Endothelial cell of umbilical vein (primary cell): Measurements from ENCODE around the gene CBX4. TPM values are rescaled to one million over a fixed set of nuclear protein-coding genes. Genes with fewer than 3 reads are reported as not detected.

Source experiments
- BruUV-seq: library from RNA; stranded (reverse); fragments of 400-500 nt; replicated peaks from 2 replicates; lab custom pipeline; 2021; lab: Mats Ljungman, UMichigan
- CTCF ChIA-PET: fragments of 300-600, 350-600 bp; sonication (Branson Sonifier 250); formaldehyde crosslinking; loops from one replicate; lab custom pipeline; 2021; ENCODE audit warnings: antibody characterized with exemption, inconsistent platforms; lab: Charles Lee
- POLR2A ChIA-PET: fragments of 300-600, 350-600 bp; sonication (Branson Sonifier 250); formaldehyde crosslinking; loops from one replicate; lab custom pipeline; 2021; ENCODE audit warnings: antibody characterized with exemption, inconsistent platforms; lab: Charles Lee
- DNase-seq: peaks from one replicate; pipeline ENCODE4 v3.0.0-alpha.2; 2011; ENCODE audit warnings: low read depth, low spot score
- FAIRE-seq: peaks from 2 replicates; lab custom pipeline; 2011; peaks lifted over from hg19 to GRCh38; lab: Jason Lieb, UNC
- H2AFZ ChIP-seq: 2 replicates; pipeline ENCODE4 v1.6.0; 2012; ENCODE audit warnings: low read depth, low read length, control low read depth, inconsistent platforms
- H3K27ac ChIP-seq: 2 replicates; pipeline ENCODE4 v1.5.1; 2011; ENCODE audit warnings: low read depth, mild to moderate bottlenecking, control low read depth, low read length, moderate library complexity; ENCODE audit not compliant: insufficient read depth
- H3K27me3 ChIP-seq, 2 experiments: 2 replicates each; pipeline versions ENCODE4 v1.6.0 to v1.6.1; 2011; ENCODE audit warnings: low read length in 2 of 2, mixed read lengths in 1 of 2; ENCODE audit not compliant: control insufficient read depth in 2 of 2, insufficient read depth in 2 of 2
- H3K36me3 ChIP-seq, 2 experiments: 2 replicates in 1 of 2; 3 replicates in 1 of 2; pipeline ENCODE4 v1.5.1; 2011; ENCODE audit warnings: low read length in 2 of 2, mild to moderate bottlenecking in 1 of 2, moderate library complexity in 1 of 2; ENCODE audit not compliant: control insufficient read depth in 2 of 2, insufficient read depth in 2 of 2; ENCODE audit errors: extremely low read depth in 1 of 2
- H3K4me1 ChIP-seq: 3 replicates; pipeline ENCODE4 v1.5.1; 2011; ENCODE audit warnings: mild to moderate bottlenecking, low read length; ENCODE audit not compliant: control insufficient read depth, insufficient read depth; ENCODE audit errors: extremely low read depth
- H3K4me2 ChIP-seq: 2 replicates; pipeline ENCODE4 v1.6.1; 2011; ENCODE audit warnings: low read length, control low read depth, mixed read lengths; ENCODE audit not compliant: insufficient read depth
- H3K4me3 ChIP-seq, 3 experiments: fragments of 200-600 bp in 1 of 3; sonication (generic), shearing (Covaris generic) in 1 of 3; replicated peaks in 1 of 3; 2 replicates each; pipeline ENCODE4 v1.5.1; 2011 to 2016; ENCODE audit warnings: control low read depth in 3 of 3, low read length in 3 of 3, mild to moderate bottlenecking in 2 of 3, inconsistent platforms in 1 of 3, low read depth in 1 of 3, moderate library complexity in 1 of 3; ENCODE audit not compliant: insufficient read depth in 1 of 3
- H3K79me2 ChIP-seq: 2 replicates; pipeline ENCODE4 v1.6.0; 2012; ENCODE audit warnings: low read length, inconsistent platforms; ENCODE audit not compliant: control insufficient read depth, insufficient read depth
- H3K9ac ChIP-seq: replicated peaks from 2 replicates; pipeline ENCODE3; 2011; ENCODE audit warnings: low read length, control low read depth; ENCODE audit not compliant: insufficient read depth; ENCODE audit errors: extremely low read depth
- H3K9me1 ChIP-seq: replicated peaks from 3 replicates; pipeline ENCODE4 v1.6.0; 2011; ENCODE audit warnings: mild to moderate bottlenecking, low read length; ENCODE audit not compliant: control insufficient read depth, insufficient read depth; ENCODE audit errors: extremely low read depth
- H3K9me3 ChIP-seq: replicated peaks from 2 replicates; pipeline ENCODE4 v1.5.1; 2012; ENCODE audit warnings: low read length, inconsistent platforms; ENCODE audit not compliant: control insufficient read depth, insufficient read depth
- H4K20me1 ChIP-seq: replicated peaks from 2 replicates; pipeline ENCODE3; 2011; ENCODE audit warnings: mild to moderate bottlenecking, low read length; ENCODE audit not compliant: control insufficient read depth, insufficient read depth; ENCODE audit errors: extremely low read depth
- CTCF ChIP-seq, 2 donors: IDR thresholded peaks; 1 replicate in 1 of 2; 2 replicates in 1 of 2; pipeline ENCODE4 v1.5.1; 2011; ENCODE audit warnings: low read length in 2 of 2, mild to moderate bottlenecking in 2 of 2, moderate library complexity in 2 of 2, control low read depth in 1 of 2, inconsistent platforms in 1 of 2, low read depth in 1 of 2; ENCODE audit not compliant: insufficient read depth in 1 of 2; ENCODE audit errors: extremely low read depth in 1 of 2
- EZH2 ChIP-seq: IDR thresholded peaks from 2 replicates; pipeline ENCODE4 v1.6.1; 2012; ENCODE audit warnings: borderline replicate concordance, low read depth, mild to moderate bottlenecking, moderate library complexity, low read length, inconsistent platforms; ENCODE audit not compliant: severe bottlenecking
- FOS ChIP-seq: IDR thresholded peaks from 2 replicates; pipeline ENCODE4 v1.6.1; 2011; ENCODE audit warnings: mild to moderate bottlenecking, low read length, moderate library complexity, borderline replicate concordance; ENCODE audit not compliant: insufficient read depth
- GATA2 ChIP-seq: IDR thresholded peaks from 2 replicates; pipeline ENCODE4 v1.7.0; 2011; ENCODE audit warnings: low read depth, mild to moderate bottlenecking, moderate library complexity, mixed read lengths, low read length; ENCODE audit not compliant: insufficient read length, insufficient read depth
- JUN ChIP-seq: IDR thresholded peaks from 2 replicates; pipeline ENCODE4 v1.6.1; 2011; ENCODE audit warnings: borderline replicate concordance, low read depth; ENCODE audit not compliant: insufficient read length, insufficient read depth
- MAX ChIP-seq: IDR thresholded peaks from 2 replicates; pipeline ENCODE4 v1.6.1; 2011; ENCODE audit not compliant: insufficient read depth, insufficient read length
- MYC ChIP-seq: IDR thresholded peaks from one replicate; pipeline ENCODE4 v1.6.1; 2011; ENCODE audit warnings: mild to moderate bottlenecking, low read depth, low read length
- POLR2A ChIP-seq: IDR thresholded peaks from 2 replicates; pipeline ENCODE4 v1.6.1; 2012; ENCODE audit warnings: low read depth, mild to moderate bottlenecking, control low read depth, low read length
- POLR2AphosphoS5 ChIP-seq: IDR thresholded peaks from 2 replicates; pipeline ENCODE4 v1.6.1; 2012; ENCODE audit warnings: low read depth, mild to moderate bottlenecking, control low read depth, low read length, moderate library complexity; ENCODE audit not compliant: insufficient read depth
- dilution Hi-C: fragments of 300-500 bp; cut with MboI; formaldehyde crosslinking; loops from one replicate; pipeline ENCODE4 v1.15.0; 2019; ENCODE audit warnings: low sequenced_read_pairs; ENCODE audit not compliant: extremely low pct_ligation_motif_present
- intact Hi-C: fragments of 100-400 bp; cut with micrococcal nuclease; formaldehyde crosslinking; loops from one replicate; pipeline ENCODE4 v1.10.0; 2022
- polyA plus RNA-seq, 4 experiments: library from polyadenylated mRNA; depleted of rRNA in 3 of 4; stranded (reverse) in 3 of 4; unstranded in 1 of 4; fragments of >200 nt; gene quantifications; 2 replicates each; pipeline versions ENCODE4 v1.2.1 to v1.2.3, GENCODE V29; 2011 to 2012; ENCODE audit warnings: missing spikeins in 1 of 4
- total RNA-seq: library from RNA; stranded (reverse); gene quantifications from 2 replicates; pipeline ENCODE4 v1.2.3, GENCODE V29; 2021

Gene CBX4
- total and polyA plus RNA-seq, 2 donors (not counting 3 experiments of a cell fraction or from before 2014, with no cell fraction given) = 7.0 to 12.3 TPM

GRCh38 chr17:79836510-79836971 is 2.7 kb downstream of the CBX4 start:
- FAIRE-seq = no peak
- H3K27ac ChIP-seq = no peak overlapping the region
- no peak overlapping the region for H3K4me2 ChIP-seq
- H3K4me3 ChIP-seq = no peak overlapping the region
- BruUV-seq = no TSS peak
- no peaks in the 10 kb centered on the region for H4K20me1 ChIP-seq
- H3K9me3 ChIP-seq = no peaks in the 10 kb centered on the region
- H3K36me3 ChIP-seq = peaks cover 0 to 3% of the 10 kb centered on the region in 2 experiments
- intact Hi-C loops (no loop called here), dilution Hi-C loops (no loop called here)
- H2AFZ ChIP-seq = no peak overlapping the region
- ChIA-PET CTCF (interaction anchor here (0.9 to 1.8 kb wide), 4 partner anchors 9 to 47 kb away, joined by 3 to 6 read pairs (median 5); no protein-coding TSS in a partner anchor), POLR2A (no interaction called here)
- no peaks in the 10 kb centered on the region for H3K9me1 ChIP-seq
- no peak overlapping the region for H3K9ac ChIP-seq
- peaks cover 7% of the 10 kb centered on the region for H3K4me1 ChIP-seq
- no peak for DNase-seq
- TF ChIP-seq MAX (no peak), GATA2 (no peak), CTCF (IDR thresholded peaks at IDR 0.05; ENCODE audit: extremely low read depth in 1 of 2, insufficient read depth in 1 of 2, low read depth in 1 of 2, low read length in 2 of 2) (no peak), JUN (no peak), EZH2 (no peak), POLR2AphosphoS5 (no peak), POLR2A (no peak), MYC (no peak), FOS (no peak)
- no peaks in the 10 kb centered on the region for H3K79me2 ChIP-seq
- peaks cover 13 to 19% of the 10 kb centered on the region in 2 experiments for H3K27me3 ChIP-seq
